ENCODE results near the gene PCA3. TPM values are rescaled to one million over a fixed set of nuclear protein-coding genes. Genes with fewer than 3 reads are reported as not detected.
A peak's percentile ranks its signal among the peaks of the same experiment; 100 is the strongest.

The PCA3 gene
- total RNA-seq, 4 donors from 2014 or later: not detected

GRCh38 chr9:76743931-76744330, 20.3 kb upstream of the PCA3 start:
- in situ Hi-C loops (cut with MboI; ENCODE audit: low sequenced_read_pairs in 4 of 4) (no loop called here), intact Hi-C loops (cut with DNase I; ENCODE audit: low total_unique reads) (no loop called here)
- ATAC-seq: no peak
- DNase-seq: no peak
- no peaks in the 10 kb centered on the region for H3K9me3 ChIP-seq
- H3K4me1 ChIP-seq: no peaks in the 10 kb centered on the region
- TF ChIP-seq POLR2A (IDR thresholded peaks at IDR 0.05): no peak
- no peak overlapping the region for H3K27ac ChIP-seq
- H3K4me3 ChIP-seq: no peak overlapping the region
- H3K27me3 ChIP-seq: no peaks in the 10 kb centered on the region
- no peaks in the 10 kb centered on the region for H3K36me3 ChIP-seq

- Histone ChIP-seq H3K4me1 (no peaks in the 10 kb centered on the region), H3K27ac (no peak overlapping the region), H3K4me3 (no peak overlapping the region), H3K27me3 (no peaks in the 10 kb centered on the region), H3K9me3 (no peaks in the 10 kb centered on the region), H3K36me3 (no peaks in the 10 kb centered on the region)
- DNase-seq: no peak
- intact Hi-C loops (cut with DNase I; ENCODE audit: low total_unique reads) (no loop called here), in situ Hi-C loops (cut with MboI; ENCODE audit: low sequenced_read_pairs in 4 of 4) (no loop called here)
- ATAC-seq: no peak
- TF ChIP-seq POLR2A (IDR thresholded peaks at IDR 0.05): no peak
- TF ChIP-seq, protein P1, sequence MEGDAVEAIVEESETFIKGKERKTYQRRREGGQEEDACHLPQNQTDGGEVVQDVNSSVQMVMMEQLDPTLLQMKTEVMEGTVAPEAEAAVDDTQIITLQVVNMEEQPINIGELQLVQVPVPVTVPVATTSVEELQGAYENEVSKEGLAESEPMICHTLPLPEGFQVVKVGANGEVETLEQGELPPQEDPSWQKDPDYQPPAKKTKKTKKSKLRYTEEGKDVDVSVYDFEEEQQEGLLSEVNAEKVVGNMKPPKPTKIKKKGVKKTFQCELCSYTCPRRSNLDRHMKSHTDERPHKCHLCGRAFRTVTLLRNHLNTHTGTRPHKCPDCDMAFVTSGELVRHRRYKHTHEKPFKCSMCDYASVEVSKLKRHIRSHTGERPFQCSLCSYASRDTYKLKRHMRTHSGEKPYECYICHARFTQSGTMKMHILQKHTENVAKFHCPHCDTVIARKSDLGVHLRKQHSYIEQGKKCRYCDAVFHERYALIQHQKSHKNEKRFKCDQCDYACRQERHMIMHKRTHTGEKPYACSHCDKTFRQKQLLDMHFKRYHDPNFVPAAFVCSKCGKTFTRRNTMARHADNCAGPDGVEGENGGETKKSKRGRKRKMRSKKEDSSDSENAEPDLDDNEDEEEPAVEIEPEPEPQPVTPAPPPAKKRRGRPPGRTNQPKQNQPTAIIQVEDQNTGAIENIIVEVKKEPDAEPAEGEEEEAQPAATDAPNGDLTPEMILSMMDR (IDR thresholded peaks at IDR 0.05 in 4 of 5, conservative IDR thresholded peaks at IDR 0.05 in 1 of 5): no peak
Measured at GRCh38 chr9:76744336-76744735, 19.9 kb upstream of the PCA3 start.

DNA sequence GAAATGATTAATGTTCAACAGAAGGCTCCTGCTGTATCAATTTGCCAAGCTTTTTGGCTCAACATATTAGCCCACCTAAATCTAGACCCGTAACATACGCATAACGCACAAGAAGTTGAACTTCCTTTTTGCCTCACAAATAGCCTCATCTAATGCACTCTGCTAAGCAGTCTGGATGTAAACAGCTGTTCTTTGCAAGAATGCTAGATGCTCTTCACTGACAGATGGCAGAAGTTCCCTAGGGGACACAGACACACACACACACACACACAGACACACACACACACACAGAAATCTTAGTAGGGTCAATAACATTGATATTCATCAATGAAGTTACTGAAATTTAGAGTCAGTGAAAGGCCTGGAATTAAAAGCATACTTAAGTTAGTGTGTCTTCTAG, 13.2 kb upstream of the PCA3 start:
- in situ Hi-C loops (cut with MboI; ENCODE audit: low sequenced_read_pairs in 4 of 4) (no loop called here), intact Hi-C loops (cut with DNase I; ENCODE audit: low total_unique reads) (no loop called here)
- no peak for DNase-seq
- Histone ChIP-seq H3K9me3 (no peaks in the 10 kb centered on the region), H3K27me3 (no peaks in the 10 kb centered on the region), H3K4me3 (no peak overlapping the region), H3K27ac (no peak overlapping the region), H3K36me3 (no peaks in the 10 kb centered on the region), H3K4me1 (no peaks in the 10 kb centered on the region)
- no peak for ATAC-seq
- TF ChIP-seq, protein P1 (IDR thresholded peaks at IDR 0.05 in 4 of 5, conservative IDR thresholded peaks at IDR 0.05 in 1 of 5): no peak
- no peak for TF ChIP-seq POLR2A (IDR thresholded peaks at IDR 0.05)

GRCh38 chr9:76756268-76756640, 8.0 kb upstream of the PCA3 start:
- no peak overlapping the region for H3K27ac ChIP-seq
- H3K4me1 ChIP-seq: no peaks in the 10 kb centered on the region
- H3K36me3 ChIP-seq: no peaks in the 10 kb centered on the region
- in situ Hi-C loops (cut with MboI; ENCODE audit: low sequenced_read_pairs in 4 of 4) (no loop called here), intact Hi-C loops (cut with DNase I; ENCODE audit: low total_unique reads) (no loop called here)
- no peaks in the 10 kb centered on the region for H3K9me3 ChIP-seq
- H3K4me3 ChIP-seq: no peak overlapping the region
- H3K27me3 ChIP-seq: no peaks in the 10 kb centered on the region
- no peak for ATAC-seq
- peak; percentile 6 to 24 for DNase-seq
- TF ChIP-seq, protein P1 (IDR thresholded peaks at IDR 0.05 in 4 of 5, conservative IDR thresholded peaks at IDR 0.05 in 1 of 5): no peak
- TF ChIP-seq POLR2A (IDR thresholded peaks at IDR 0.05): no peak

DNA sequence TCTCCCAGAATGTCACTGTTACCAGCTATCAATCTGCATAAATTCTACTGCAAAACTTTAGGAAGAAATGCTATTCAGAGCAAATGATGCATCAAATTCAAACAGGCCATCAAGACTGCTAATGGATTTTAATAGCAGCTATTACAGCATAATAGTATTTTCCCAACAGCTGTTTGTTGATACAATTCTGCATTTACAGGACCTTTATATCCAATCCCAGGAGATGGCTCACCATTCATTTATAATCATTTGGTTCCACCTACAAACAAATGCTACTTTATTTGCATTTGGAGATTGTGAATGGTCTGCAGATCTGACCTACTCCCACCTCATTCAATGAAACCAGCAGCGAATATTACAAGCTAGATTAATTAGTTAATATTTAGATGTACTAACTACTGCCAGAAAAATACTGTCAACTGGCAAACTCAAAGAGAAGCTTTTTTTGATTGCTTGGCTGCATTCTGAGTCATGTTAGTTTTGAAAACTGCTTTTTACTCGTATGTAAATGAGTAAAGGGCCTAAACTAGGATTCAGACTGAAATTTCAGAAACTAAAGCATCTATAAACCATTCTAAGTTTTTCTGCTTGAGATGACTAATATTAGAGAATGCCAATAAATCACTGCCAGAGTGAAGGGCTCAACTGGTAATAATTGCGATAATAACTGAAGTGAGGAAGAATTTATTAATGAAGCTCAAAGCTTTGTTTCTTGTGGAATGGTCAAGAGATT, 7.1 kb upstream of the PCA3 start:
- H3K4me1 ChIP-seq: no peaks in the 10 kb centered on the region
- H3K27me3 ChIP-seq: no peaks in the 10 kb centered on the region
- TF ChIP-seq, protein P1 (IDR thresholded peaks at IDR 0.05 in 4 of 5, conservative IDR thresholded peaks at IDR 0.05 in 1 of 5): no peak
- no peak for TF ChIP-seq POLR2A (IDR thresholded peaks at IDR 0.05)
- no peak for ATAC-seq
- intact Hi-C loops (cut with DNase I; ENCODE audit: low total_unique reads): no loop called here
- in situ Hi-C loops (cut with MboI; ENCODE audit: low sequenced_read_pairs in 4 of 4): no loop called here
- H3K27ac ChIP-seq: no peak overlapping the region
- no peak overlapping the region for H3K4me3 ChIP-seq
- H3K9me3 ChIP-seq: no peaks in the 10 kb centered on the region
- H3K36me3 ChIP-seq: no peaks in the 10 kb centered on the region
- DNase-seq: no peak
